ENCODE measurements around the gene ATP6V1E1.
"Not testable (repeated sequence)": the region's sequence is repeated elsewhere in the genome, so short reads cannot be mapped to it uniquely, and the experiment has no call there.

Gene ATP6V1E1

GRCh38 chr22:17628406-17629172 lies at the start of gene ATP6V1E1:
Gene ATP6V1E1, minus strand, starts transcription at chr22:17628749. Its CDS starts 114 bp downstream, at chr22:17628635.
- peak; percentile 94 for DNase-seq

GRCh38 chr22:17675584-17675983 lies 47.0 kb upstream of the ATP6V1E1 start:
- DNase-seq, result no peak

DNA sequence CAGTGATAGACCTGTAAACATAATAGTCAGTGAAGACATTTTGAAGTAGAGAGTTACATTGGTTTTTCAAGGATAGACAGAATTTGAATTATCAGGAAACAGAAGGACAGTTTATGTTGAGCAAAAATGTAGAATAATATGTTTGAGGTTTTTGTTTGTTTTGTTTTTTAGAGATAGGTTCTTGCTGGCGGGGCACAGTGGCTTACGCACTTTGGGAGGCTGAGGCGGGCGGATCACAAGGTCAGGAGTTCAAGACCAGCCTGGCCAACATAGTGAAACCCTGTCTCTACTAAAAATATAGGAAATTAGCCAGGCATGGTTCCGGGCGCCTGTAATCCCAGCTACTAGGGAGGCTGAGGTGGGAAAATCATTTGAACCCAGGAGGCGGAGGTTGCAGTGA lies 45.6 kb upstream of the ATP6V1E1 start:
- DNase-seq, result no peak

- no peak for DNase-seq
Observed at GRCh38 chr22:17672417-17672991, 44.0 kb upstream of the ATP6V1E1 start.

DNA sequence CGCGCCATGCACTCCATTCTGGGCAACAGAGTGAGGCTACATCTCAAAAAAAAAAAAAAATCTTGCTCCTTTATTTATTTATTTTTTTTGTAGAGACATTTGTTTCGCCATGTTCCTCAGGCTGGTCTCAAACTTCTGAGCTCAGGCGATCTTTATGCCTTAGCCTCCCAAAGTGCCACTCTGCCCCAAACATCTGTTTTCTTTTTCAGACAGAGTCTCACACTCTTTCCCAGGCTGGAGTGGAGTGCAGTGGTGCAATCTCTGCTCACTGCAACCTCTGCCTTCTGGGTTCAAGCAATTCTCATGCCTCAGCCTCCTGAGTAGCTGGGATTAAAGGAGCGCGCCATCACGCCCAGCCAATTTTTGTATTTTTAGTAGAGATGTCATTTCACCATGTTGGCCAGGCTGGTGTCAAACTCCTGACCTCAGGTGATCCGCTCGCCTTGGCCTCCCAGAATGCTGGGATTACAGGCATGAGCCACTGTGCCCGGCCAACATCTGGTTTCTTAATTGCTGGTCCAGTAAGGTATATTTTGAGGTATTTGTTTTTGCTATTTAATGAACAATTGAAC lies 43.1 kb upstream of the ATP6V1E1 start:
- not testable (repeated sequence) for DNase-seq

GRCh38 chr22:17665854-17666253 lies 37.3 kb upstream of the ATP6V1E1 start:
- no peak for DNase-seq

GRCh38 chr22:17665248-17665647 lies 36.7 kb upstream of the ATP6V1E1 start:
- DNase-seq, result no peak

- no peak for DNase-seq
Observed at GRCh38 chr22:17664414-17665055, 36.0 kb upstream of the ATP6V1E1 start.

DNA sequence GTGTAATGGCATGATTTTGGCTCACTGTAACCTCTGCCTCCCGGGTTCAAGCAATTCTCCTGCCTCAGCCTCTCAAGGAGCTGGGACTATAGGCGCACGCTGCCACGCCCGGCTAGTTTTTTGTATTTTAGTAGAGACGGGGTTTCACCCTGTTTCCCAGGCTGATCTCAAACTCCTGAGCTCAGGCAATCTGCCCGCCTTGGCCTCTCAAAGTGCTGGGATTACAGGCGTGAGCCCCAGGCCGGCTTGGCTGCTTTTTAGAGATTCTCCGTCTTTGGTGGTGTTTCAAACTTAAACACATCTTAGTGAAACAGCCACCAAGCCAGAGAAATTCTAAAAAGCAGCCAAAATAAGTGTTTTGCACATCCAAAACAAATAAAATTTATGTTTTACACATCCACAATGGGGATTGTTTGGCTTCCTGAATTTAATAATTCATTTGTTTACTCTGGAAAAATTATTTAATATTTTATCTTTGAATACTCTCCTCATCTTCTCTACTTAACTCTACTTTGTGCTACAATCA lies 28.4 kb upstream of the ATP6V1E1 start:
- DNase-seq, result no peak

DNA sequence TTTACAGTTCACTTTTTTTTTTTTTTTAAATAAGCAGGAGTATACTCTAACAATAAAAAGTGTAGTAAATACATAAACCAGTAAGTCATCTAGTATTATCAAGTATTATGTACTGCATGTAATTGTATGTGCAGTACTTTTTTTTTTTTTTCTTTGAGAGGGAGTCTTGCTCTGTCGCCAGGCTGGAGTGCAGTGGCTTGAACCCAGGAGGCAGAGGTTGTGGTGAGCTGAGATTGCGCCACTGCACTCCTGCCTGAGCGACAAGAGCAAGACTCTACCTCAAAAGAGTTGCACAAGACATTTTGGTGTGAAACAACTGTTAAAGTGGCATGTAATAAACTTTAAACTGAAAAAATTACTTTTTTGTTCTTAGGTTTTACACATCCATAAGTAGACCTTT lies 26.7 kb upstream of the ATP6V1E1 start:
- no peak for DNase-seq

DNA sequence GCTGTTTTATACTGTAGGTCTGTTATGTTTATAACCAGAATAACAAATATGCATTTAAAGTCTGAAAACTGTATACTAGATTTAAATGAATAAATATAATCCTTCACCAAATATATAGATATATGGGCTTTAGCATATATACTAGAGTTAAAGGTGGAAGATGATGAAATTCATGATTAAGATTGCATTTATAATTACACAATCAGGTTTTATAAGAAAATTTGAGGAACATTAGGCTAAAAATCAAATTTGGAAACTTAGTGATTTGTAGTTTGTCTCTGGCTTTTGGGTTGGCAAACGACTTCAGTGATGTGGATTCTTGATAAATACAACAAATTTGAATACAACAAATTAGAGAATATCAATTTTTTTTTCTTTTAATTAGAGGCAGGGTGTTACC lies 20.0 kb upstream of the ATP6V1E1 start:
- DNase-seq, result no peak

DNA sequence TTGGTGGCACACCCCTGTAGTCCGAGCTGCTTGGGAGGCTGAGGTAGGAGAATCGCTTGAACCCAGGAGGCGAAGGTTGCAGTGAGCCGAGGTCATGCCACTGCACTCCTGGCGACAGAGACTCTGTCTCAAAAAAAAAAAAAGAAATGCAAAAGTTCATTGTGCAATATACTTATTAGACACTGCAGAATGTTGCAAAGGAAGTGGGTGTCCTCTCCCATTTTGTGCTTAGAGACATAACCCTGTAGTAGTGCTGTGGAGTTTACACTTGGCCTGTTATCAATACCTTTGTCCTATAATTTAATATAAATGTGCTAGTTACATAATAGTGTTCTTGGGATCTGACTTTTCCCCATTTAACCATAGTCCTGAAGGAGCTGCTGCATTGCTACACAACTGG lies 19.4 kb upstream of the ATP6V1E1 start:
- no peak for DNase-seq

DNA sequence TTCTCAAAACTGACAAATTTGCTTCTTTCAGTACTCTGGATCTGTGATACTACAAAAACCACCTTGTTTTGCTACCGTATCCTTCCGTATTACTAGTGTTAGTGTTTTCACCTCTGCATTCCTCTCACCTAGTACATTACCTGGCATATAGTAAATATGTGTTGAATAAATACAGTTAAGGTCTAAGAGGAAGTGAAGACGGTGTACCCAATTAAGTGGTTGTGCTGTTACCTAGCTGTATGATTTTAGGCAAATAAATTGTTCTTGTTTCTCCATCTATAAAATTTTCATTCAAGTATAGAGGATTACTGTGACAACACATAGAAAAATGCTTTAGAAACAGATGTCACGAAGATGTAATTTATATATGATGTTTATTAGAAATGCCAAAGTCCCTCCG lies 18.9 kb upstream of the ATP6V1E1 start:
- no peak for DNase-seq

DNA sequence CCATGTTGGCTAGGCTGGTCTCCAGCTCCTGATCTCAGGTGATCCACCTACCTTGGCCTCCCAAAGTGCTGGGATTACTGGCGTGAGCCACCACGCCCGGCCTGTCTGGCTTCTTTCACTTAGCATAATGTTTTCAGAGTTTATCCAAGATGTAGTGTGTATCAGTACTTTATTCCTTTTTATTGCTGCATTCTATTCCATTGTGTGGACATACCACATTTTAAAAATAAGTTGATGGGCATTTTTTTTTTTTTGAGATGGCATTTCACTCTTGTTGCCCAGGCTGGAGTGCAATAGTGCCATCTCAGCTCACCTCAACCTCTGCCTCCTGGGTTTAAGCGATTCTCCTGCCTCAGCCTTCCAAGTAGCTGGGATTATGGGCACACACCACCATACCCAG lies 13.8 kb upstream of the ATP6V1E1 start:
- not testable (repeated sequence) for DNase-seq

GRCh38 chr22:17641269-17641668 lies 12.7 kb upstream of the ATP6V1E1 start:
- DNase-seq, result no peak

GRCh38 chr22:17639247-17639741 lies 10.7 kb upstream of the ATP6V1E1 start:
- DNase-seq, result no peak

- DNase-seq, result peak; percentile 83
Observed at GRCh38 chr22:17638432-17639246, 10.1 kb upstream of the ATP6V1E1 start, which contains the start of gene BCL2L13. Gene BCL2L13, plus strand, starts transcription at chr22:17638757. Its CDS starts 16,955 bp downstream, at chr22:17655712.

DNA sequence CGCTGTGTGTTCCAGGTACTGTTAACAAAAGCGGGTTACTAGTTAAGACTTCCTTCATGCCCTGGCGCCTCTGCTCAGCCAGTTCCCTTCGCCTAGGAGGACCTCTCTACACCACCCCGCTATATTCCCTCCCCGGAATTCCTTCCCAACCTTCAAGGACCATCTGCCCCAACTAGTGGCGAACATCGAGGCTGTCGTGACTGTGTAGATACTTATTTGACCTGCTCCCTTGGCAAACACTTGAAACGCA lies 9.6 kb upstream of the ATP6V1E1 start:
- no peak for DNase-seq

- no peak for DNase-seq
Observed at GRCh38 chr22:17637490-17638181, 9.1 kb upstream of the ATP6V1E1 start.

- DNase-seq, result not testable (repeated sequence)
Observed at GRCh38 chr22:17636850-17637249, 8.3 kb upstream of the ATP6V1E1 start.

DNA sequence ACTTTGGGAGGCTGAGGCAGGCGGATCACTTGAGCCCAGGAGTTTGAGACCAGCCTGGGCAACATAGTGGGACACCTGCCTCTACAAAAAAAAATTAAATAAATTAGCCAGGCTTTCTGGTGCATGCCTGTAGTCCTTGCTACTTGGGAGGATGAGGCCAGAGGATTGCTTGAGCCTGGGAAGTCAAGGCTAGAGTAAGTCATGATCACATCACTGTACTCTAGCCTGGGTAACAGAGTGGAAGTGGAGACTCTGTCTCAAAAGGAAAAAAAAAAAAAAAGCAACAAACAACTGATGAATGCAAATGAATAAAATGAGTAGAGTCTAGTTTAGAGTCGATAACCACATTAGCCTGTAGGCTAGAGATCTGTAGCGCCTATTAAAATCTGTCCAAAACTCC lies 6.1 kb upstream of the ATP6V1E1 start:
- no peak for DNase-seq

- DNase-seq, result no peak
Observed at GRCh38 chr22:17633998-17634323, 5.4 kb upstream of the ATP6V1E1 start.

Measured in activated gamma-delta T cell treated with Interleukin-2 at 50 U/mL for 16 hours (primary cell).